GM23338 (cell line): ENCODE data around the gene RAVER1. TPM values are rescaled to one million over a fixed set of nuclear protein-coding genes. Genes with fewer than 3 reads are reported as not detected.

Experiments used
- ATAC-seq: fragments of 200-7000 bp; cut with Tn5 transposase; 3 replicates; pipeline ENCODE4 v1.9.1; 2020
- DNase-seq: peaks from one replicate; pipeline ENCODE4 v3.0.0-alpha.2; 2015; ENCODE audit warnings: low spot score
- H2AFZ ChIP-seq: fragments of 200-600 bp; sonication (generic); 2 replicates; pipeline ENCODE4 v1.8.0; 2016; ENCODE audit warnings: antibody characterized with exemption, mild to moderate bottlenecking, moderate library complexity
- H3F3A ChIP-seq: fragments of 200-600 bp; sonication (generic); replicated peaks from 2 replicates; pipeline ENCODE4 v1.8.0; 2017; ENCODE audit warnings: antibody characterized with exemption, mixed run types, low read depth
- H3K27ac ChIP-seq: fragments of 200-600 bp; sonication (generic); 2 replicates; pipeline ENCODE4 v1.6.1; 2016; ENCODE audit warnings: low read depth
- H3K27me3 ChIP-seq: fragments of 200-600 bp; sonication (generic); 2 replicates; pipeline ENCODE4 v1.8.0; 2016; ENCODE audit warnings: mild to moderate bottlenecking, mixed run types, moderate library complexity; ENCODE audit not compliant: insufficient read depth
- H3K36me3 ChIP-seq: fragments of 200-600 bp; sonication (generic); 2 replicates; pipeline ENCODE4 v1.8.0; 2016; ENCODE audit warnings: mild to moderate bottlenecking; ENCODE audit not compliant: insufficient read depth
- H3K4me1 ChIP-seq: fragments of 200-600 bp; sonication (generic); 2 replicates; pipeline ENCODE4 v1.8.0; 2016; ENCODE audit warnings: mild to moderate bottlenecking, moderate library complexity; ENCODE audit not compliant: insufficient read depth
- H3K4me2 ChIP-seq: fragments of 200-600 bp; sonication (generic); 2 replicates; pipeline ENCODE4 v1.7.1; 2017; ENCODE audit warnings: mixed run types
- H3K4me3 ChIP-seq: fragments of 200-600 bp; sonication (generic); 2 replicates; pipeline ENCODE4 v1.6.1; 2016; ENCODE audit warnings: mixed run types
- H3K79me2 ChIP-seq: fragments of 200-600 bp; sonication (generic); replicated peaks from 2 replicates; pipeline ENCODE4 v1.8.0; 2017; ENCODE audit warnings: mild to moderate bottlenecking; ENCODE audit not compliant: insufficient read depth
- H3K9me2 ChIP-seq: fragments of 200-600 bp; sonication (generic); 2 replicates; pipeline ENCODE4 v1.8.0; 2017; ENCODE audit not compliant: insufficient read depth
- H4K20me1 ChIP-seq: fragments of 200-600 bp; sonication (generic); replicated peaks from 2 replicates; pipeline ENCODE4 v1.8.0; 2017; ENCODE audit warnings: mild to moderate bottlenecking; ENCODE audit not compliant: insufficient read depth
- H3K27ac Mint-ChIP-seq: 2 replicates; pipeline ENCODE4 v1.8.0; 2020; ENCODE audit warnings: inconsistent platforms, mild to moderate bottlenecking, moderate library complexity, mixed read lengths
- H3K27me3 Mint-ChIP-seq: 3 replicates; pipeline ENCODE4 v1.8.0; 2022; ENCODE audit warnings: low read depth, mild to moderate bottlenecking, moderate library complexity, mixed read lengths, inconsistent platforms; ENCODE audit not compliant: insufficient read depth, poor library complexity
- H3K36me3 Mint-ChIP-seq: 3 replicates; pipeline ENCODE4 v1.8.0; 2021; ENCODE audit warnings: low read depth, mild to moderate bottlenecking, inconsistent platforms, moderate library complexity, mixed read lengths
- H3K4me1 Mint-ChIP-seq: 3 replicates; pipeline ENCODE4 v1.8.0; 2020; ENCODE audit warnings: mild to moderate bottlenecking, inconsistent platforms, mixed read lengths
- H3K4me3 Mint-ChIP-seq: 3 replicates; pipeline ENCODE4 v1.8.0; 2021; ENCODE audit warnings: moderate library complexity, mild to moderate bottlenecking, inconsistent platforms, mixed read lengths
- H3K9me3 Mint-ChIP-seq: 3 replicates; pipeline ENCODE4 v1.8.0; 2020; ENCODE audit warnings: moderate library complexity, mild to moderate bottlenecking, inconsistent platforms, mixed read lengths
- EZH2 ChIP-seq: fragments of 200-600 bp; sonication (generic); IDR thresholded peaks from one replicate; pipeline ENCODE4 v1.8.0; 2017; ENCODE audit warnings: antibody characterized with exemption, mild to moderate bottlenecking, low read depth; ENCODE audit not compliant: unreplicated experiment
- JUNB ChIP-seq: IDR thresholded peaks from one replicate; pipeline ENCODE4 v1.6.1; 2016; ENCODE audit warnings: antibody characterized with exemption; ENCODE audit not compliant: unreplicated experiment
- POLR2AphosphoS5 ChIP-seq: IDR thresholded peaks from 2 replicates; pipeline ENCODE4 v1.6.1; 2016; ENCODE audit warnings: antibody characterized with exemption, low read depth
- STAT1 ChIP-seq: IDR thresholded peaks from one replicate; pipeline ENCODE4 v1.6.1; 2016; ENCODE audit warnings: antibody characterized with exemption; ENCODE audit not compliant: unreplicated experiment
- ZNF114 ChIP-seq: fragments of 250-450 bp; sonication (Bioruptor Pico); IDR thresholded peaks from 2 replicates; pipeline ENCODE4 v1.5.0; 2020; ENCODE audit warnings: mild to moderate bottlenecking, moderate library complexity
- polyA plus RNA-seq: library from polyadenylated mRNA; unstranded; fragments of >200 nt; fragmentation: Nextera tagmentation; extraction: Ambion mirVana; gene quantifications from 2 replicates; pipeline ENCODE4 v1.2.1, GENCODE V29; 2016
- total RNA-seq: library from RNA; depleted of rRNA; stranded (reverse); fragments of >200 nt; shearing (Covaris generic); gene quantifications from 2 replicates; pipeline ENCODE4 v1.2.3, GENCODE V29; 2014
- TF ChIP-seq, protein P1 (sequence below), 2 experiments: fragments of 200-600 bp in 1 of 2; sonication (generic) in 1 of 2; conservative IDR thresholded peaks; 2 replicates each; pipeline versions ENCODE4 v1.5.1 to v1.6.1; 2016 to 2017; ENCODE audit warnings: antibody characterized with exemption in 2 of 2, low read depth in 2 of 2, mild to moderate bottlenecking in 2 of 2, moderate library complexity in 1 of 2
- TF ChIP-seq, protein P2 (sequence below): IDR thresholded peaks from one replicate; pipeline ENCODE4 v1.6.1; 2018; ENCODE audit warnings: antibody characterized with exemption; ENCODE audit not compliant: unreplicated experiment

RAVER1 gene
- total and polyA plus RNA-seq, 2 experiments from 2014 or later: 25.5 to 88.3 TPM

DNA sequence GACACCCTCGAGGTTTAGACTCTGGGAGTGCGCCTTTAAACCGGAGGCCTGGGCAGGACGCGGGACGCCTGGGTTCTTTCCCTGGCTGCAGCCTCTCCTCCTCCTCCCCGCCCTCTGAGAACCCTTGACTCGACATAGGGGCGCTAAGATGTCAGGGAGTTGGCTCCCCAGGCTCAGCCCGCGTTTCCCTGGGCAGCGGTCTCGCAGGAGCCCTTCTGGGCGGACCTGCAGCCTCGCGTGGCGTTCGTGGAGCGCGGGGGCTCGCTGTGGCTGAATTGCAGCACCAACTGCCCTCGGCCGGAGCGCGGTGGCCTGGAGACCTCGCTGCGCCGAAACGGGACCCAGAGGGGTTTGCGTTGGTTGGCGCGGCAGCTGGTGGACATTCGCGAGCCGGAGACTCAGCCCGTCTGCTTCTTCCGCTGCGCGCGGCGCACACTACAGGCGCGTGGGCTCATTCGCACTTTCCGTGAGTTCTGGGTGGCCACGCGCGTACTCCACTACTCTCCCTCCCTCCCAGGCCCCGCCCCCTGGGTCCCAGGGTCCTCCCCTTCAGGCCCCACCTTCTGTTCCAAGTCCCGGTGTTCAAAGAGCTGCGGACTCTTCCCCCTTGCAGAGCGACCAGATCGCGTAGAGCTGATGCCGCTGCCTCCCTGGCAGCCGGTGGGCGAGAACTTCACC, 42.3 kb downstream of the RAVER1 start:
- H3K4me2 ChIP-seq: peak overlapping the region; percentile 94
- TF ChIP-seq, protein P1, sequence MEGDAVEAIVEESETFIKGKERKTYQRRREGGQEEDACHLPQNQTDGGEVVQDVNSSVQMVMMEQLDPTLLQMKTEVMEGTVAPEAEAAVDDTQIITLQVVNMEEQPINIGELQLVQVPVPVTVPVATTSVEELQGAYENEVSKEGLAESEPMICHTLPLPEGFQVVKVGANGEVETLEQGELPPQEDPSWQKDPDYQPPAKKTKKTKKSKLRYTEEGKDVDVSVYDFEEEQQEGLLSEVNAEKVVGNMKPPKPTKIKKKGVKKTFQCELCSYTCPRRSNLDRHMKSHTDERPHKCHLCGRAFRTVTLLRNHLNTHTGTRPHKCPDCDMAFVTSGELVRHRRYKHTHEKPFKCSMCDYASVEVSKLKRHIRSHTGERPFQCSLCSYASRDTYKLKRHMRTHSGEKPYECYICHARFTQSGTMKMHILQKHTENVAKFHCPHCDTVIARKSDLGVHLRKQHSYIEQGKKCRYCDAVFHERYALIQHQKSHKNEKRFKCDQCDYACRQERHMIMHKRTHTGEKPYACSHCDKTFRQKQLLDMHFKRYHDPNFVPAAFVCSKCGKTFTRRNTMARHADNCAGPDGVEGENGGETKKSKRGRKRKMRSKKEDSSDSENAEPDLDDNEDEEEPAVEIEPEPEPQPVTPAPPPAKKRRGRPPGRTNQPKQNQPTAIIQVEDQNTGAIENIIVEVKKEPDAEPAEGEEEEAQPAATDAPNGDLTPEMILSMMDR (conservative IDR thresholded peaks at IDR 0.05; ENCODE audit: low read depth in 2 of 2): no peak
- TF ChIP-seq EZH2 (peak; percentile 63), POLR2AphosphoS5 (no peak)
- peaks cover 24% of the 10 kb centered on the region for H3K4me1 ChIP-seq
- no peaks in the 10 kb centered on the region for H3K36me3 Mint-ChIP-seq
- no peak overlapping the region for H3K27ac Mint-ChIP-seq
- H3K9me3 Mint-ChIP-seq: peaks cover 3% of the 10 kb centered on the region; the same call in 1 of the 3 replicates
- no peak overlapping the region for H3K27ac ChIP-seq
- peaks cover 100% of the 10 kb centered on the region for H3K27me3 ChIP-seq
- peaks cover 38% of the 10 kb centered on the region for H3K4me1 Mint-ChIP-seq
- H4K20me1 ChIP-seq: no peaks in the 10 kb centered on the region; the same call in 1 of the 2 replicates
- no peaks in the 10 kb centered on the region for H3K9me2 ChIP-seq
- H3K4me3 ChIP-seq: peak overlapping the region; percentile 71
- peaks cover 24% of the 10 kb centered on the region; the same call in 1 of the 2 replicates for H3F3A ChIP-seq
- peak overlapping the region; percentile 98 for H2AFZ ChIP-seq
- no peaks in the 10 kb centered on the region for H3K36me3 ChIP-seq
- H3K27me3 Mint-ChIP-seq: peaks cover 98% of the 10 kb centered on the region
- no peaks in the 10 kb centered on the region for H3K79me2 ChIP-seq
- DNase-seq (peak; percentile 76), ATAC-seq (peak; percentile 3)
- H3K4me3 Mint-ChIP-seq: peak overlapping the region; percentile 77

DNA sequence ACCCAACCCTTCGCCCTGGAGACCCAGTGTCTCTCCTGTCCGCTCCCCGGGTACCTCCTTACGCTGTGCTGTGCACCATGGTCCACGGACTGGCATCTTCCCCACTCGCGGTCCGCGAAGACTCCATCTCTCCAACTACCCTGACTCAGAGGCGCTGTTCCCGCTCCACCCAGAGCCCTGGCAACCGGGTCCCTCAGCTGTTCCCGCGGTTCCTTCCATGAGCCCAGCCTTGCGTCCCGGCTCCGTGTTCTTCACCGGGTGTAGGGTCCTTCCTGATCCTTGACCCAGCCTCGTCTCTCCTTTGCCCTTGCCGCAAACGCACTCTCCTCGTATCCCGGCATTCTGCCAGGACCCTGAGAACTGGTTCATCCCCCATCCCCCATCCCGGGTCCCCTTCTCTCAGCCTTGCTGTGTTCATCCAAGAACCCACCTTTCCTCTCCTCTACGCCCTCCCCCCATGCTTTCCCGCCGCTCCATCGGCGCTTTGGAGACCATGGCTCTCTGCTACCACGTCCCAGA, 42.9 kb downstream of the RAVER1 start:
- Mint-ChIP-seq H3K27me3 (peaks cover 92% of the 10 kb centered on the region), H3K4me3 (peak overlapping the region; percentile 77), H3K9me3 (peaks cover 3% of the 10 kb centered on the region; the same call in 1 of the 3 replicates), H3K27ac (no peak overlapping the region), H3K4me1 (peaks cover 33% of the 10 kb centered on the region), H3K36me3 (no peaks in the 10 kb centered on the region)
- H3F3A ChIP-seq: peaks cover 19% of the 10 kb centered on the region; the same call in 1 of the 2 replicates
- peak; percentile 0; the same call in 2 of the 3 replicates for ATAC-seq
- TF ChIP-seq STAT1: no peak
- TF ChIP-seq EZH2: peak; percentile 26
- H3K27me3 ChIP-seq: peaks cover 95% of the 10 kb centered on the region
- H3K4me2 ChIP-seq: peak overlapping the region; percentile 94
- no peaks in the 10 kb centered on the region for H3K36me3 ChIP-seq
- peak; percentile 78 for DNase-seq
- H3K4me3 ChIP-seq: peak overlapping the region; percentile 71
- no peaks in the 10 kb centered on the region for H3K79me2 ChIP-seq
- H2AFZ ChIP-seq: peak overlapping the region; percentile 98
- H3K9me2 ChIP-seq: no peaks in the 10 kb centered on the region
- H3K4me1 ChIP-seq: peaks cover 24% of the 10 kb centered on the region
- no peak overlapping the region for H3K27ac ChIP-seq
- H4K20me1 ChIP-seq: no peaks in the 10 kb centered on the region; the same call in 1 of the 2 replicates

DNA sequence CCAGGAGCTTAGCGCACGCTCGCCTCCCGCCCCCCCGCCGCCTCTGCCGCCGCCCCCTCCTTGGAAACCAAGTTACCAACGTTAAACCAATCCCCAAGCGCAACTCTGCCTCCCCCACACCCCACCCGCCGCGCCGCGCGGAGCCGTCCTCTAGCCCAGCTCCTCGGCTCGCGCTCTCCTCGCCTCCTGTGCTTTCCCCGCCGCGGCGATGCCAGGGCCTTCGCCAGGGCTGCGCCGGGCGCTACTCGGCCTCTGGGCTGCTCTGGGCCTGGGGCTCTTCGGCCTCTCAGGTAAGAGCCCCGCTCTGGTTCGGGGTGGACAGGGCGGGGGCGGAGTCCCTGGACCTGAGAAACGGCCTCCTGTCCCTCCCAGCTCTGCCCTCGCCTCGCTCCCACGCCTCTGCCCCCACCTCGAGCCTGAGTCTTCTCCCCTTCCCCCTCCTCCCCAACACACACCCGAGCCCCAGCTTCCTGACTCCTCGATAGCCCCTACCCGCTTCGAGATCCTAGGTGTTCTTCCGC, 43.4 kb downstream of the RAVER1 start, which contains the start of gene ICAM5:
Gene ICAM5, plus strand, starts transcription at position 117 of the 521 bp plus-strand sequence. Its CDS starts 92 bp downstream, at position 209.
- H3K4me3 Mint-ChIP-seq: peak within 1 kb of the TSS; percentile 77
- peaks cover 3% of the 10 kb centered on the region; the same call in 1 of the 3 replicates for H3K9me3 Mint-ChIP-seq
- Histone ChIP-seq H3F3A (peaks cover 19% of the 10 kb centered on the region; the same call in 1 of the 2 replicates), H3K36me3 (no peaks in the 10 kb centered on the region), H3K4me1 (peaks cover 24% of the 10 kb centered on the region), H2AFZ (peak within 1 kb of the TSS; percentile 98), H3K4me2 (peak within 1 kb of the TSS; percentile 94), H3K9me2 (no peaks in the 10 kb centered on the region), H3K4me3 (peak within 1 kb of the TSS; percentile 71), H3K79me2 (no peaks in the 10 kb centered on the region), H3K27me3 (peaks cover 90% of the 10 kb centered on the region), H4K20me1 (no peaks in the 10 kb centered on the region; the same call in 1 of the 2 replicates), H3K27ac (no peak within 1 kb of the TSS)
- peaks cover 87% of the 10 kb centered on the region for H3K27me3 Mint-ChIP-seq
- peaks cover 4% of the 10 kb centered on the region; the same call in 1 of the 3 replicates for H3K36me3 Mint-ChIP-seq
- H3K4me1 Mint-ChIP-seq: peaks cover 33% of the 10 kb centered on the region
- TF ChIP-seq, protein P2, sequence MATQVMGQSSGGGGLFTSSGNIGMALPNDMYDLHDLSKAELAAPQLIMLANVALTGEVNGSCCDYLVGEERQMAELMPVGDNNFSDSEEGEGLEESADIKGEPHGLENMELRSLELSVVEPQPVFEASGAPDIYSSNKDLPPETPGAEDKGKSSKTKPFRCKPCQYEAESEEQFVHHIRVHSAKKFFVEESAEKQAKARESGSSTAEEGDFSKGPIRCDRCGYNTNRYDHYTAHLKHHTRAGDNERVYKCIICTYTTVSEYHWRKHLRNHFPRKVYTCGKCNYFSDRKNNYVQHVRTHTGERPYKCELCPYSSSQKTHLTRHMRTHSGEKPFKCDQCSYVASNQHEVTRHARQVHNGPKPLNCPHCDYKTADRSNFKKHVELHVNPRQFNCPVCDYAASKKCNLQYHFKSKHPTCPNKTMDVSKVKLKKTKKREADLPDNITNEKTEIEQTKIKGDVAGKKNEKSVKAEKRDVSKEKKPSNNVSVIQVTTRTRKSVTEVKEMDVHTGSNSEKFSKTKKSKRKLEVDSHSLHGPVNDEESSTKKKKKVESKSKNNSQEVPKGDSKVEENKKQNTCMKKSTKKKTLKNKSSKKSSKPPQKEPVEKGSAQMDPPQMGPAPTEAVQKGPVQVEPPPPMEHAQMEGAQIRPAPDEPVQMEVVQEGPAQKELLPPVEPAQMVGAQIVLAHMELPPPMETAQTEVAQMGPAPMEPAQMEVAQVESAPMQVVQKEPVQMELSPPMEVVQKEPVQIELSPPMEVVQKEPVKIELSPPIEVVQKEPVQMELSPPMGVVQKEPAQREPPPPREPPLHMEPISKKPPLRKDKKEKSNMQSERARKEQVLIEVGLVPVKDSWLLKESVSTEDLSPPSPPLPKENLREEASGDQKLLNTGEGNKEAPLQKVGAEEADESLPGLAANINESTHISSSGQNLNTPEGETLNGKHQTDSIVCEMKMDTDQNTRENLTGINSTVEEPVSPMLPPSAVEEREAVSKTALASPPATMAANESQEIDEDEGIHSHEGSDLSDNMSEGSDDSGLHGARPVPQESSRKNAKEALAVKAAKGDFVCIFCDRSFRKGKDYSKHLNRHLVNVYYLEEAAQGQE: no peak
- TF ChIP-seq JUNB (no peak), ZNF114 (CRISPR knock-in tag) (no peak), EZH2 (peak; percentile 58)
- ATAC-seq (peak; percentile 1; the same call in 2 of the 3 replicates), DNase-seq (peak; percentile 47)
- H3K27ac Mint-ChIP-seq: peak within 1 kb of the TSS; percentile 80; the same call in 1 of the 2 replicates
